ENCODE data around the gene CLMN. TPM values are rescaled to one million over a fixed set of nuclear protein-coding genes. Genes with fewer than 3 reads are reported as not detected.

The CLMN gene
- total and polyA plus RNA-seq, 2 of the 13 experiments (the other 11 are each of a cell fraction or from before 2014, with no cell fraction given) = 15.1 to 16.7 TPM

DNA sequence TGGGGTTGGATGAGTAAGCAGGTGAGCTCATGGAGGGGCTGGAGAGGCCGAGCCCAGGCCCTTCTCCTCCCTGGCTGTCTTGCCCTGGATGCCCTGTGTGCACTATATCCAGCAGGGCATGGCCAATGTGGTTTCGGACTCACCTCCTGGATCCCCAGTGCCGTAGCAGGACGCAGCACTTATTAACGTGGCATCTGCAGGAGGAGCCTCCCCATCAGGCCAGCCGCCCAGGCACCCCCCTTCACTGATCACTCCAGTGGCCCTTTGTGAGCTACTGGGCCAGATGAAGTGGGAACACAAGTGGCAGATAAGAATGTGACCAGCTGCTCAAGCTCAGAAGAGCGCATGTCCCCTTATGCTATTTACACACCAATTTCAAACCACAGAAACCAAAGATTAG lies 119.3 kb downstream of the CLMN start:
- Histone ChIP-seq H3K4me1 (ENCODE audit: insufficient read depth, low read length) (no peaks in the 10 kb centered on the region), H4K20me1 (ENCODE audit: insufficient read depth, low read length) (no peaks in the 10 kb centered on the region), H3K36me3 (replicated peaks in 1 of 2; ENCODE audit: control insufficient read depth in 1 of 2, insufficient read depth in 2 of 2, low read length in 2 of 2) (peaks cover 1 to 23% of the 10 kb centered on the region in 2 experiments; a peak in 3 of 5 replicates), H2AFZ (ENCODE audit: low read length) (no peak overlapping the region), H3K79me2 (ENCODE audit: insufficient read depth, low read length) (no peaks in the 10 kb centered on the region), H3K9me3 (ENCODE audit: low read length) (no peaks in the 10 kb centered on the region), H3K27me3 (ENCODE audit: control insufficient read depth in 1 of 2, insufficient read depth in 2 of 2, low read length in 2 of 2) (no peaks in the 10 kb centered on the region), H3K9ac (ENCODE audit: insufficient read depth, low read depth, low read length) (no peak overlapping the region), H3K4me2 (ENCODE audit: low read depth, low read length) (no peak overlapping the region), H3K27ac (ENCODE audit: extremely low read length, insufficient read depth, low read length) (no peak overlapping the region), H3K4me3 (replicated peaks in 1 of 3; ENCODE audit: insufficient read depth in 1 of 3, low read depth in 2 of 3, low read length in 3 of 3) (no peak overlapping the region)
- ATAC-seq (no peak), FAIRE-seq (no peak), DNase-seq (ENCODE audit: low spot score) (no peak)
- POLR2A ChIA-PET = no interaction called here
- WGBS (ENCODE audit: low lambda C conversion rate) = 100% methylated on average over 6 of the region's 7 CpGs
- CTCF ChIA-PET (ENCODE audit: low intra/inter-chr PET ratio, low total read pairs) = no interaction called here
- BruUV-seq (replicated peaks) = no TSS peak
- in situ Hi-C loops (cut with HindIII; ENCODE audit: extremely low pct_ligation_motif_present, low pct_unique_long_range_greater_than_20kb) (no loop called here), intact Hi-C loops (cut with micrococcal nuclease; ENCODE audit: unreplicated experiment) (no loop called here)
- no peak for TF ChIP-seq ZNF251 (CRISPR knock-in tag; IDR thresholded peaks at IDR 0.05)
- TF ChIP-seq ZNF10 (CRISPR knock-in tag; IDR thresholded peaks at IDR 0.05; ENCODE audit: borderline replicate concordance, low read depth) = no peak
- TF ChIP-seq, protein P1, sequence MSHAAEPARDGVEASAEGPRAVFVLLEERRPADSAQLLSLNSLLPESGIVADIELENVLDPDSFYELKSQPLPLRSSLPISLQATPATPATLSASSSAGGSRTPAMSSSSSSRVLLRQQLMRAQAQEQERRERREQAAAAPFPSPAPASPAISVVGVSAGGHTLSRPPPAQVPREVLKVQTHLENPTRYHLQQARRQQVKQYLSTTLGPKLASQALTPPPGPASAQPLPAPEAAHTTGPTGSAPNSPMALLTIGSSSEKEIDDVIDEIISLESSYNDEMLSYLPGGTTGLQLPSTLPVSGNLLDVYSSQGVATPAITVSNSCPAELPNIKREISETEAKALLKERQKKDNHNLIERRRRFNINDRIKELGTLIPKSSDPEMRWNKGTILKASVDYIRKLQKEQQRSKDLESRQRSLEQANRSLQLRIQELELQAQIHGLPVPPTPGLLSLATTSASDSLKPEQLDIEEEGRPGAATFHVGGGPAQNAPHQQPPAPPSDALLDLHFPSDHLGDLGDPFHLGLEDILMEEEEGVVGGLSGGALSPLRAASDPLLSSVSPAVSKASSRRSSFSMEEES (CRISPR knock-in tag; IDR thresholded peaks at IDR 0.05) = no peak
- TF ChIP-seq CHCHD3 (CRISPR knock-in tag; IDR thresholded peaks at IDR 0.05) = no peak
- TF ChIP-seq, protein P2, sequence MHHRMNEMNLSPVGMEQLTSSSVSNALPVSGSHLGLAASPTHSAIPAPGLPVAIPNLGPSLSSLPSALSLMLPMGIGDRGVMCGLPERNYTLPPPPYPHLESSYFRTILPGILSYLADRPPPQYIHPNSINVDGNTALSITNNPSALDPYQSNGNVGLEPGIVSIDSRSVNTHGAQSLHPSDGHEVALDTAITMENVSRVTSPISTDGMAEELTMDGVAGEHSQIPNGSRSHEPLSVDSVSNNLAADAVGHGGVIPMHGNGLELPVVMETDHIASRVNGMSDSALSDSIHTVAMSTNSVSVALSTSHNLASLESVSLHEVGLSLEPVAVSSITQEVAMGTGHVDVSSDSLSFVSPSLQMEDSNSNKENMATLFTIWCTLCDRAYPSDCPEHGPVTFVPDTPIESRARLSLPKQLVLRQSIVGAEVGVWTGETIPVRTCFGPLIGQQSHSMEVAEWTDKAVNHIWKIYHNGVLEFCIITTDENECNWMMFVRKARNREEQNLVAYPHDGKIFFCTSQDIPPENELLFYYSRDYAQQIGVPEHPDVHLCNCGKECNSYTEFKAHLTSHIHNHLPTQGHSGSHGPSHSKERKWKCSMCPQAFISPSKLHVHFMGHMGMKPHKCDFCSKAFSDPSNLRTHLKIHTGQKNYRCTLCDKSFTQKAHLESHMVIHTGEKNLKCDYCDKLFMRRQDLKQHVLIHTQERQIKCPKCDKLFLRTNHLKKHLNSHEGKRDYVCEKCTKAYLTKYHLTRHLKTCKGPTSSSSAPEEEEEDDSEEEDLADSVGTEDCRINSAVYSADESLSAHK (CRISPR knock-in tag; IDR thresholded peaks at IDR 0.05; ENCODE audit: borderline replicate concordance) = no peak
- TF ChIP-seq HNF4G (IDR thresholded peaks at IDR 0.05; ENCODE audit: borderline replicate concordance, low read depth, low read length) = no peak
- no peak for TF ChIP-seq HNF4G (CRISPR knock-in tag; IDR thresholded peaks at IDR 0.05; ENCODE audit: borderline replicate concordance, low read depth)
- TF ChIP-seq AKNA (CRISPR knock-in tag; IDR thresholded peaks at IDR 0.05; ENCODE audit: borderline replicate concordance) = no peak
- no peak for TF ChIP-seq ZNF160 (CRISPR knock-in tag; IDR thresholded peaks at IDR 0.05)
- TF ChIP-seq NFRKB (IDR thresholded peaks at IDR 0.05) = no peak

Measured in HepG2 (cell line).